CD14-positive monocyte (primary cell): ENCODE measurements around the gene GPR158. TPM values are rescaled to one million over a fixed set of nuclear protein-coding genes. Genes with fewer than 3 reads are reported as not detected.

Experiments used
- DNase-seq, 3 donors: peaks; one replicate each; pipeline ENCODE4 v3.0.0-alpha.2; 2011 to 2022
- H2AFZ ChIP-seq: 2 replicates; pipeline ENCODE4 v1.6.0; 2012; ENCODE audit warnings: mild to moderate bottlenecking, low read depth, low read length, inconsistent platforms; ENCODE audit not compliant: insufficient read depth, poor library complexity, severe bottlenecking
- H3K27ac ChIP-seq, 2 donors: 1 replicate in 1 of 2; 2 replicates in 1 of 2; pipeline ENCODE4 v1.5.1; 2012 to 2013; ENCODE audit warnings: low read length in 2 of 2, control low read depth in 1 of 2, inconsistent platforms in 1 of 2, low read depth in 1 of 2, mild to moderate bottlenecking in 1 of 2
- H3K27me3 ChIP-seq, 2 donors: one replicate each; pipeline versions ENCODE4 v1.6.0 to v1.6.1; 2011 to 2013; ENCODE audit warnings: low read length in 2 of 2; ENCODE audit not compliant: control insufficient read depth in 2 of 2, insufficient read depth in 2 of 2
- H3K36me3 ChIP-seq, 2 donors: replicated peaks in 1 of 2; 1 replicate in 1 of 2; 2 replicates in 1 of 2; pipeline versions ENCODE4 v1.5.1 to v1.6.1; 2012 to 2013; ENCODE audit warnings: low read length in 2 of 2, control low read depth in 1 of 2, inconsistent platforms in 1 of 2, mild to moderate bottlenecking in 1 of 2; ENCODE audit not compliant: insufficient read depth in 2 of 2, control insufficient read depth in 1 of 2
- H3K4me1 ChIP-seq, 2 donors: 1 replicate in 1 of 2; 2 replicates in 1 of 2; pipeline versions ENCODE4 v1.5.1 to v1.6.1; 2012 to 2013; ENCODE audit warnings: low read length in 2 of 2, control low read depth in 1 of 2, inconsistent platforms in 1 of 2, mild to moderate bottlenecking in 1 of 2, moderate library complexity in 1 of 2; ENCODE audit not compliant: insufficient read depth in 2 of 2, control insufficient read depth in 1 of 2
- H3K4me2 ChIP-seq: replicated peaks from 2 replicates; pipeline ENCODE3; 2012; ENCODE audit warnings: low read length, moderate library complexity, mild to moderate bottlenecking; ENCODE audit not compliant: poor library complexity, severe bottlenecking; ENCODE audit errors: extremely low read depth
- H3K4me3 ChIP-seq, 3 experiments: fragments of 200-600 bp in 1 of 3; sonication (generic) in 1 of 3; replicated peaks in 1 of 3; 1 replicate in 2 of 3; 2 replicates in 1 of 3; pipeline ENCODE4 v1.5.1; 2011 to 2013; ENCODE audit warnings: low read length in 3 of 3, mild to moderate bottlenecking in 3 of 3, control low read depth in 2 of 3, low read depth in 2 of 3, inconsistent platforms in 1 of 3, moderate library complexity in 1 of 3
- H3K79me2 ChIP-seq: 2 replicates; pipeline ENCODE4 v1.6.0; 2012; ENCODE audit warnings: mild to moderate bottlenecking, control low read depth, inconsistent platforms, low read length, moderate library complexity; ENCODE audit not compliant: insufficient read depth
- H3K9ac ChIP-seq: 2 replicates; pipeline ENCODE4 v1.6.0; 2017; ENCODE audit warnings: low read length, mild to moderate bottlenecking; ENCODE audit not compliant: insufficient read depth, poor library complexity, severe bottlenecking
- H3K9me3 ChIP-seq, 2 donors: replicated peaks in 1 of 2; 1 replicate in 1 of 2; 2 replicates in 1 of 2; pipeline versions ENCODE4 v1.5.1 to v1.6.1; 2012 to 2013; ENCODE audit warnings: low read length in 2 of 2, control low read depth in 1 of 2; ENCODE audit not compliant: control insufficient read depth in 1 of 2, insufficient read depth in 1 of 2
- H4K20me1 ChIP-seq: 2 replicates; pipeline ENCODE4 v1.6.0; 2012; ENCODE audit warnings: mild to moderate bottlenecking, low read length, control low read depth, moderate library complexity; ENCODE audit not compliant: insufficient read depth
- H3K27ac Mint-ChIP-seq, 7 donors: one replicate each; pipeline ENCODE4 v1.8.0; 2020; ENCODE audit warnings: mild to moderate bottlenecking in 7 of 7, mixed read lengths in 7 of 7, moderate library complexity in 6 of 7, inconsistent platforms in 2 of 7
- H3K27me3 Mint-ChIP-seq, 3 donors: one replicate each; pipeline ENCODE4 v1.8.0; 2021 to 2022; ENCODE audit warnings: low read depth in 3 of 3, mild to moderate bottlenecking in 3 of 3, mixed read lengths in 3 of 3, moderate library complexity in 3 of 3, inconsistent platforms in 1 of 3
- H3K36me3 Mint-ChIP-seq, 2 donors: one replicate each; pipeline ENCODE4 v1.8.0; 2020; ENCODE audit warnings: mixed read lengths in 2 of 2, inconsistent platforms in 1 of 2, mild to moderate bottlenecking in 1 of 2
- H3K4me1 Mint-ChIP-seq: one replicate; pipeline ENCODE4 v1.8.0; 2020; ENCODE audit warnings: mild to moderate bottlenecking, mixed read lengths
- H3K4me3 Mint-ChIP-seq, 2 donors: one replicate each; pipeline ENCODE4 v1.8.0; 2020; ENCODE audit warnings: mild to moderate bottlenecking in 2 of 2, mixed read lengths in 2 of 2, moderate library complexity in 1 of 2
- H3K9me3 Mint-ChIP-seq, 7 donors: one replicate each; pipeline ENCODE4 v1.8.0; 2020 to 2022; ENCODE audit warnings: mixed read lengths in 7 of 7, mild to moderate bottlenecking in 6 of 7, moderate library complexity in 6 of 7, inconsistent platforms in 2 of 7
- CTCF ChIP-seq: fragments of 200-600 bp; IDR thresholded peaks from one replicate; pipeline ENCODE4 v1.8.0; 2022; ENCODE audit warnings: antibody characterized with exemption, mild to moderate bottlenecking
- WGBS: methylation state at CpG from one replicate; pipeline ENCODE4 v1.1.5; 2013; ENCODE audit warnings: missing lambda C conversion rate; ENCODE audit not compliant: insufficient coverage; 5-methylcytosine and 5-hydroxymethylcytosine counted together
- intact Hi-C, 2 donors: fragments of 100-400 bp; cut with micrococcal nuclease; formaldehyde crosslinking; loops; one replicate each; pipeline versions ENCODE4 v1.15.0 to v1.15.1; 2023
- polyA plus RNA-seq, 3 donors: library from polyadenylated mRNA; depleted of rRNA in 1 of 3; unstranded in 2 of 3; stranded (reverse) in 1 of 3; fragments of 300-500 nt in 2 of 3; fragments of >200 nt in 1 of 3; fragmentation: Illumina TruSeq in 2 of 3; gene quantifications; 1 replicate in 2 of 3; 2 replicates in 1 of 3; pipeline ENCODE4 v1.2.3, GENCODE V29; 2012 to 2021

The GPR158 gene
- polyA plus RNA-seq, 3 donors, result not detected

GRCh38 chr10:25129592-25129991 is 45.2 kb upstream of the GPR158 start:
- H3K27ac Mint-ChIP-seq, result no peak overlapping the region
- Histone ChIP-seq H3K9me3 (peaks cover 0 to 4% of the 10 kb centered on the region in 2 donors), H3K4me2 (no peak overlapping the region), H3K9ac (no peak overlapping the region), H3K27ac (no peak overlapping the region), H3K79me2 (no peaks in the 10 kb centered on the region), H2AFZ (no peak overlapping the region), H3K36me3 (no peaks in the 10 kb centered on the region), H3K27me3 (no peaks in the 10 kb centered on the region), H4K20me1 (no peaks in the 10 kb centered on the region), H3K4me1 (no peaks in the 10 kb centered on the region), H3K4me3 (no peak overlapping the region)
- no peak overlapping the region for H3K4me3 Mint-ChIP-seq
- H3K36me3 Mint-ChIP-seq, result no peaks in the 10 kb centered on the region
- TF ChIP-seq CTCF, result no peak
- no peak for DNase-seq
- H3K4me1 Mint-ChIP-seq, result no peaks in the 10 kb centered on the region
- intact Hi-C loops, result no loop called here
- H3K9me3 Mint-ChIP-seq, result peaks cover 5 to 13% (median 9%) of the 10 kb centered on the region in 7 donors
- H3K27me3 Mint-ChIP-seq, result peaks cover 0 to 2% (median 0%) of the 10 kb centered on the region in 3 donors
- 86% methylated on average over 2 of the region's 4 CpGs for WGBS

- H3K9me3 ChIP-seq, result no peaks in the 10 kb centered on the region
- no peak for TF ChIP-seq CTCF
- H3K27me3 ChIP-seq, result no peaks in the 10 kb centered on the region
- H3K4me3 ChIP-seq, result no peak overlapping the region
- H3K27me3 Mint-ChIP-seq, result peaks cover 0 to 2% (median 0%) of the 10 kb centered on the region in 3 donors
- H3K9ac ChIP-seq, result no peak overlapping the region
- no peak for DNase-seq
- H2AFZ ChIP-seq, result no peak overlapping the region
- intact Hi-C loops, result no loop called here
- no peaks in the 10 kb centered on the region for H3K4me1 ChIP-seq
- H3K27ac Mint-ChIP-seq, result no peak overlapping the region
- no CpG with 5 or more reads among the region's 4 CpGs for WGBS
- H3K36me3 Mint-ChIP-seq, result no peaks in the 10 kb centered on the region
- no peaks in the 10 kb centered on the region for H3K36me3 ChIP-seq
- H4K20me1 ChIP-seq, result no peaks in the 10 kb centered on the region
- peaks cover 5 to 13% (median 9%) of the 10 kb centered on the region in 7 donors for H3K9me3 Mint-ChIP-seq
- no peak overlapping the region for H3K4me2 ChIP-seq
- H3K27ac ChIP-seq, result no peak overlapping the region
- no peaks in the 10 kb centered on the region for H3K4me1 Mint-ChIP-seq
- H3K4me3 Mint-ChIP-seq, result no peak overlapping the region
- no peaks in the 10 kb centered on the region for H3K79me2 ChIP-seq
Measured at GRCh38 chr10:25130906-25131305, 43.9 kb upstream of the GPR158 start.
